Epithelial cell of prostate (primary cell): Measurements from ENCODE around the gene RFLNA.

Experiments used
- DNase-seq: peaks from one replicate; pipeline ENCODE4 v3.0.0-alpha.2; 2011; ENCODE audit warnings: low read depth, low spot score
- H3K27ac ChIP-seq: fragments of 450-650 bp; 2 replicates; pipeline ENCODE4 v1.5.1; 2017; ENCODE audit warnings: mild to moderate bottlenecking

Gene RFLNA

DNA sequence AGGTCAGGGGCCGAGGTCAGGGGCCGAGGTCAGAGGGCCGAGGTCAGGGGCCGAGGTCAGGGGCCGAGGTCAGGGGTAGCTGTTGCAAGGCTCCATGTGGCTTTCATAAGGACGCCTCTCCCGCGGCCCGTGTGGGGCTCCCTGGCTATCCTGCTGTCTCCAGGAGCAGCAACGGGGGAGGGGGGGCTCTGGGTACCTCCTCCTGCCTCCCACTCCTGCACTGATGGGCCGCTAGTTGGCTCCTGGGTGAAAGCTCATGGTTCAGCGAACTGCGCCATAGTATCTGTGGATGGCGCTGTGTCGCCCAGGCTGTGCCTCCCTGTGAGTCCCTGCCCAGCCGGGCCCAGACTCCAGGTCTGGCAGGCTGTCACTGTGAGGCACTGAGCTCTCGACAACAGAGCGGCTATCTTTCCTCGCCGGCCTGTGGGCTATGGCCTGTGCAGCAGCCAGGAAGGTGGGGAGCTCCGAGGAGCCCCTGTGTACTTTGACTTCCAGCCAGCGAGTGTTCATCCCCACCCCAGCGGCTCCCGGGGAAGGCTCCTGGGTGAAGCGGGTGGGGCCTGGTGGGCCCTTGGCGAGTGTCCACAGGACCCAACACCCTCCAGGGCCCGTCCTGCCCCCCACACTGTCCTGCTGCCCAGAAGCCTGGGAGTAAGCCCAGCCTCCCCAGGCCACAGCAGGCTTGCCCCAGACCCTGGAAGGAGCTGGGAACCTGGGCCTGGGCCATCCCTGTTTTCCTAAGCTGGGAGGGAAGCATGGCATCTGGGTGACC, 8.1 kb downstream of the RFLNA start:
- no peak overlapping the region for H3K27ac ChIP-seq
- no peak for DNase-seq

DNA sequence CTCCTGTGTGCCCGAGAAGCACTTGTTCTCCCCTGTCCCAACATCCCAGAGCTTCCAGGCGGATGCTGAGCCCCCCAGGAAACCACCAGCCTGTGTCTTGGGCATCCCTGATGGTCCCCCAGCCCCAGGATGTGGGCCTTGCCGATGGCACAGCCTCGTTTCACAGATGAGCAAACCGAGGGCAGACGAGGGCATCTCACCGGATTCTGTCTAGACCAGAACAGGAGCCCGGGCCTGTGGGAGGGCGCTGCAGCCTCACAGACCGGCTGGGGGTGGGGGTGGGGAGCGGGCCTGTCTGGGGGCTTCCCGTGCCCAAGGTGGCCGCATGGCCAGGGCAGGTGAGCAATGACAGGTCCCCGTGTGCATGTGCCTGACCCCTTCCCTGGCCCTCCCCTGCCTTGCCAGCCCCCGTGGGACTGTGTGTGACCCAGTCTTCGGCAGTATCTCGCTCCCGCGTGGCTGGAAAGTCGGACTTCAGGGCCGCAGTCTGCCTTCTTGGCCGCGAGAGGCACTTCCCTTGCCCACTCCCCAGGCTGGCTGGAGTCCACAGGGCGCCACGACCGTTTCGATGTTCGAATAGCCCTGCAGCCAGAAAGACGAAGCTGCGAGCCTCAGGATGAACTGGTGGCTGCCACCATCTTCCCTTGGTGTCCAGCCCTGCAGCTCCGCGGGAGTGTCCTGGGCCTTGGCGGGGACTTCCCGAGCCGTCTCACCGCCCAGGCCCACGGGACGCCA, 8.9 kb downstream of the RFLNA start:
- no peak overlapping the region for H3K27ac ChIP-seq
- DNase-seq, result no peak

DNA sequence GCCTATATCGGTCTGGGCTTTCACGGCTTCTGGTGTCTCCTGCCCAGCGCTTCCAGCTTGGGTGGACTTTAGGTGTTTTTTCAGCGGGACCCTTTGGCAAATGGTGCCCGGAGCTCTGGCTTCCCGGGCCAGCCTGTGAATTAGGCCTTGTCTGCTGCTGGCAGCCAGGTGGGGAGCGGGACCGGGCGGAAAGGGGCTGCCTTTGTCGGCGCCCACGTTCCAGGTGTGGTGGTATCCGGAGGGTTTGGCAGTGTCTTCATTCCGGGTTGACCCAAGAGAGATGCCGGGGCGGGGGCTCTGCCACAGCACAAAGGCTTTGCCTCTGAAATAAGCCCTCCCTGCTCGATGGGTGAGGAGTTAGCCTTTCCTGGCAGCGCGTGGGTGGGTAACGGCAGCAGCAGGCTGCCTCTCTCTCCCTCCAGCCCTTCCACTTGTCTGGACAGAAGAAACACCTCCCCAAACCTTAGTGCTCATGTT, 9.5 kb downstream of the RFLNA start:
- H3K27ac ChIP-seq, result no peak overlapping the region
- no peak for DNase-seq

- no peak for DNase-seq
- no peak overlapping the region for H3K27ac ChIP-seq
Measured at GRCh38 chr12:124305136-124305535, 10.2 kb downstream of the RFLNA start.

GRCh38 chr12:124305776-124306685, 11.1 kb downstream of the RFLNA start:
- no peak for DNase-seq
- H3K27ac ChIP-seq, result no peak overlapping the region

DNA sequence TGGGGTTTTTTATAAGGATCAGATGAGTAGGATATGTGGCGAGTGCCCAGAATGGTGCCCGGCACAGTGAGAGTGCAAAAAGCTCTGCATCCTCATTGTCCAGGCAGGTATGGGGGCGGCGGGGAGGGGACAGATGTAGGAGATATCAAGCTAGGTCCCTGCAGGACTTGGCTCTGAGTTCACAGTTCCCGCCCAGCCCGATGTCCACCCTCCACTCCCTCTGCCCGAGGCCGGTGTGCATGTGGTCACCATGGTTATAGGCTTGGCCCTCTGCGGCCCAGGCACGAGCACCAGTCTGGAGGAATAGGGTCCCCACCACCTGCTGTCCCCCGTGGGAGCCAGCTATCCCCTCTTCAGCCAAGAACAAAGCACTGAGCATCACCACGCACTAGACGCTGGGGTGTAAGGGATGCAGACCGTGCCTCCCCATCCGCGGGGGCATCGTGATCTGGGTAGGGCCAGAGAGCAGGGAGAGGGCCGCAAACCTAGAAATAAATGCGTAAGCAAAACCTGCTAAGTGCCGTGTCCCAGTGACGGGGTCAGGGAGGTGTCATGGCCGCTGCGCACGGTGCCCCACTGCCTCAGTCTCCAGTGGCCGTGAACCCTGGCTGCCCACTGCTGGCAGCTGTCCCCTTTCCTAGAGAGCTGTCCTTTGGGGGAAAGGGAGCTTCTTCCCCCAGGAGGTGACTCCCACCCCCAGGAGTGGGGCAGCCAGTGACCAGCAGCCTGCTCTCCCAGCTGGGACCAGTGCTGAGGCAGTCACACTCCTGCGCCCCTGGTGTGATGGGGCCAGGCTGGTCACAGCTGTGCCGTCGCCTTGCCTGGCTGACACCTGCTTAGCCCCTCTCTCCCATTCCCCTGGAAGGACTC, 12.0 kb downstream of the RFLNA start:
- no peak for DNase-seq
- no peak overlapping the region for H3K27ac ChIP-seq

- no peak overlapping the region for H3K27ac ChIP-seq
- DNase-seq, result no peak
Measured at GRCh38 chr12:124307556-124307825, 12.6 kb downstream of the RFLNA start.

- DNase-seq, result no peak
- no peak overlapping the region for H3K27ac ChIP-seq
Measured at GRCh38 chr12:124308741-124309140, 13.8 kb downstream of the RFLNA start.

DNA sequence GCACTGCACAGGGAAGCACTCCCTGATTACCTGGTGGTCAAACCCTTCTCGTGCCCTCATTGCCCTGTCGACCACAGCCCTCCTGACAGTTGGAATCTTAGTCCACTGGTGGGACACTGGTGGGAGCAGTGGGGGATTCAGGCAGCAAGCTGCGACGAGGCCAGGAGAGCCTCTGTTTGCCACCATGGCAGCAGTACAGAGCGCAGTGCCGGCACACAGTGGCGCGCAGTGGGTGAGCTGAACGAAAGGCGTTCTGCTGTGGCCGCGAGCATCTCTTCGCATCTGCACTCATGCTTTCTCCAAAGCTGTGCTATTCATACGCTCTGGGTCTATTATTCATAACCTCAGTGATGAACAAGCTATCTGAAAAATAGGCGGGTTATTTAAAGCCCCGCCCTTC, 14.3 kb downstream of the RFLNA start:
- no peak for DNase-seq
- no peak overlapping the region for H3K27ac ChIP-seq

DNA sequence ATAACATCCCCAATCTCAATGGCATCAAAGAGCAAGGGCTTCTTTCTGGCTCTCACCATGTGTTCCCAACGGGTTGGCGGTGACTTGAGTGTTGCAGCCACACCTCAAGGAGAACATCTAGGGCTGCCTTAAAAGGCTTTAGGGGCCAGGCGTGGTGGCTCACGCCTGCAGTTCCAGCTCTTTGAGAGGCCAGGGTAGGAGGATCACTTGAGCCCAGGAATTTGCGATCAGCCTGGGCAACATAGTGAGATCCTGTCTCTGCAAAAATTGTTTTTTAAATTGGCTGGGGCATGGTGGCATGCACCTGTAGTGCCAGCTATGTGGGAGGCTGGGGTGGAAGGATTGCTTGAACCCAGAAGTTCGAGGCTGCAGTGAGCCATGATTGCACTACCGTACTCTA, 14.9 kb downstream of the RFLNA start:
- DNase-seq, result no peak
- no peak overlapping the region for H3K27ac ChIP-seq

DNA sequence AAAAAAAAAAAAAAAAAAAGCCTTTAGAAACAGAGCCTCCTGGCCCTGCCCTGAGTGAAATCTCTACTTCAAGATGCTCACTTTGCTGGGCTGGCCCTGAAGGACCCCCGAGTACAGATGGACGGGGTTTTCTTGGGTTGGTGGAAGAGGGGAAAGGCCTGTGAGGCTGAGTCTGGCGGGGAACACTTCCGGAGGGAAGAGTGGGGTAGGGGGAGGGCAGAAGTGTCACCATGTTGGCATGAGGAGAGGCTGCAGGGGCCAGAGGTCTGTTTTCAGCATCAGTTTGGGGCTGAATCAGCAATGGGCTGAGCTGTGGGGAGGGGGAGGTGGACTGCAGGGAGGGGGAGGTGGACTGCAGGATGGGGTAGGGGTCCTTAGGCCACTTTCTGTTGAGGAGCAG, 15.3 kb downstream of the RFLNA start:
- no peak for DNase-seq
- no peak overlapping the region for H3K27ac ChIP-seq

GRCh38 chr12:124310785-124311184, 15.9 kb downstream of the RFLNA start:
- no peak for DNase-seq
- H3K27ac ChIP-seq, result no peak overlapping the region

DNA sequence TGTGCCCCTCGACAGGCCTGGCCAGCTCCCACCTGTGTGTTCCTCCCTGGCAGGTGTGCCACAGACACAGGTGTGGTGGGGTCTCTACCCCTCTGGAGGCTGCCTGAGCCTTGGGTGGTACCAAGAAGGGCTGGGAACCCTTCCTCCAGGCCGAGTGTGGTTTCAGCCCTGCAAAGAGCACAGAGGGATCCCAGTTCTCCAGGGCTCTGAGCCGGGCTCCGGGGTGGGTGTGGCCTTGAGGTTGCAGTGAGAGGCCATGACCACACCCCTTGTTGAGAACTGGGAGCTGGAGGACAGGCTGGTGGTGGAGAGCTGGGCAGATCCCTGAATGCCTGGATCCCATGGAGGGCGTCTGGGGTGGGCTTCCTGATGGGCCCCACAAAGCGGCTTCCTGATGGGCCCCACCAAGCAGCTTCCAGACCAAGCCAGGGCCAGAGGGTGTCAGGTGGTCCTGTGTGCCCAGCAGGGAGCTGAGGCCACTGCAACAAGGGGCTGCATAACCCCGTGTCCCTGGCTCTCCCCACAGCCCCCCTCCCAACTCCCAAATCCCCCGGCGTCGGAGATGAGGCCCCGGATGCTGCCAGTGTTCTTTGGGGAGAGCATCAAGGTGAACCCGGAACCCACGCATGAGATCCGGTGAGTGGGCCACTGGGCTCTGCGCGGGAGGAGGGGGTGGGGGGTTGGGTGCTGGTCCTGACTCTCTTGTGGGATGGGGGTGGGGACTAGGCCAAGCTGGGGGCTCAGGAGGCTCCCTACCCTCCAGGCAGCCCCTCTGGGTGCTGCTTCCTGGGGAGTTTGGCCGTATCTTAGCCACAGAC, 16.6 kb downstream of the RFLNA start:
- no peak for DNase-seq
- no peak overlapping the region for H3K27ac ChIP-seq

- no peak for DNase-seq
- no peak overlapping the region for H3K27ac ChIP-seq
Measured at GRCh38 chr12:124312601-124313000, 17.7 kb downstream of the RFLNA start.

DNA sequence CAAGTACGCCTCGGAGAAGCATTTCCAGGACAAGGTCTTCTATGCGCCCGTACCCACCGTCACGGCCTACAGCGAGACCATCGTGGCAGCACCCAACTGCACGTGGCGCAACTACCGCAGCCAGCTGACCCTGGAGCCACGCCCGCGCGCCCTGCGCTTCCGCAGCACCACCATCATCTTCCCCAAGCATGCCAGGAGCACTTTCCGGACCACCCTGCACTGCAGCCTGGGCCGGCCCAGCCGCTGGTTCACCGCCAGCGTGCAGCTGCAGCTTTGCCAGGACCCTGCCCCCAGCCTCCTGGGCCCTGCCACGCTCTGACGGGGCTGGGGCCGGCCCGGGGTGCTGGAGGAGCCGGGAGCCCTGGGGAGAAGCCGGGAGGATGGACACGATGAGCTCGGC, 19.3 kb downstream of the RFLNA start:
- no peak for DNase-seq
- H3K27ac ChIP-seq, result no peak overlapping the region

DNA sequence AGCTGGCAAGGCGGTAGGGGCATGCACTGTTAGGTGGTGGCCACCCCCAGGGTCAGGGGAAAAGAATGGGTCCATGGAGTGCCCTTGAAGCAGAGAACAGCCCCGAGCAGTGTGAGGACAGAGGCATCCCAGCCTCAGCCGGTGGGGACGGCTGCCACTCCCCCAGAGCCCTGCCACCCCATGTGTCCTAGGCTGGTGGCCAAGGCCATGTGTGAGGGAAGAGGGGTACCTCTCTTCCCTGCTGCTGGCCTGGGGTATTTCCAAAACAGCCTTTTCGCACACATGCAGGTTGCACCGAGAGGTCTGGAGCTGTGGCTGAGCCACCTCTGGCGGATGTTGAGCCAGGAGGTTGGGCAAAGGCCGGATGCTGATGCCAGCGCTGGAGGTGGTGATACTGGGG, 19.9 kb downstream of the RFLNA start:
- no peak overlapping the region for H3K27ac ChIP-seq
- no peak for DNase-seq

GRCh38 chr12:124315372-124316044, 20.6 kb downstream of the RFLNA start:
- DNase-seq, result no peak
- H3K27ac ChIP-seq, result no peak overlapping the region

- DNase-seq, result no peak
- H3K27ac ChIP-seq, result no peak overlapping the region
Measured at GRCh38 chr12:124316257-124316900, 21.5 kb downstream of the RFLNA start.
